HCT116 (cell line): Measurements from ENCODE around the gene ARHGEF16. TPM values are rescaled to one million over a fixed set of nuclear protein-coding genes. Genes with fewer than 3 reads are reported as not detected.

ENCODE experiments used
- ATAC-seq: fragments of 200-7000 bp; cut with Tn5 transposase; 2 replicates; pipeline ENCODE4 v1.9.1; 2020; ENCODE audit warnings: mild to moderate bottlenecking, moderate library complexity
- Bru-seq: library from RNA; stranded (reverse); fragments of 400-500 nt; gene quantifications from one replicate; lab custom pipeline; 2021; lab: Mats Ljungman, UMichigan
- BruChase-seq, 2 experiments: library from RNA; stranded (reverse); fragments of 400-500 nt; gene quantifications; one replicate each; lab custom pipeline; 2021; lab: Mats Ljungman, UMichigan
- BruUV-seq: library from RNA; stranded (reverse); fragments of 400-500 nt; replicated peaks from 2 replicates; lab custom pipeline; 2021; lab: Mats Ljungman, UMichigan
- CTCF ChIA-PET: fragments of 300-600 bp; sonication (Branson Sonifier 250); formaldehyde crosslinking; loops from one replicate; lab custom pipeline; 2021; ENCODE audit warnings: antibody characterized with exemption; lab: Charles Lee
- POLR2A ChIA-PET: fragments of 300-600, 350-600 bp; sonication (Branson Sonifier 250); formaldehyde crosslinking; loops from one replicate; lab custom pipeline; 2021; ENCODE audit warnings: antibody characterized with exemption; lab: Charles Lee
- RAD21 ChIA-PET, 2 experiments: fragments of 300-600 bp; sonication (Branson Sonifier 250); formaldehyde crosslinking; loops; one replicate each; lab custom pipeline; 2023; ENCODE audit warnings: low total read pairs in 2 of 2; ENCODE audit not compliant: uncharacterized antibody in 2 of 2, unreplicated experiment in 2 of 2, low non-redundant PET in 1 of 2; lab: Charles Lee
- DNase-seq: peaks from one replicate; pipeline ENCODE4 v3.0.0-alpha.2; 2010; ENCODE audit warnings: low read depth, low spot score
- H2AFZ ChIP-seq: fragments of 200-600 bp; shearing (Covaris generic), sonication (generic); 2 replicates; pipeline ENCODE4 v1.6.1; 2017; ENCODE audit warnings: low read depth, mixed run types, mixed read lengths, antibody characterized with exemption, low read length; ENCODE audit not compliant: poor library complexity, severe bottlenecking
- H3K27ac ChIP-seq: 2 replicates; pipeline ENCODE4 v1.5.1; 2012; ENCODE audit warnings: low read depth, low read length
- H3K27me3 ChIP-seq: fragments of 200-600 bp; sonication (generic); 2 replicates; pipeline ENCODE4 v1.6.1; 2016; ENCODE audit warnings: mixed run types, low read length, mixed read lengths; ENCODE audit not compliant: insufficient read depth
- H3K36me3 ChIP-seq, 2 experiments: fragments of 200-500 bp in 1 of 2; fragments of 200-600 bp in 1 of 2; sonication (Bioruptor generic) in 1 of 2; sonication (generic) in 1 of 2; 2 replicates each; pipeline versions ENCODE4 v1.5.1 to v1.6.1; 2014 to 2016; ENCODE audit warnings: low read length in 2 of 2, inconsistent platforms in 1 of 2, mixed read lengths in 1 of 2, mixed run types in 1 of 2; ENCODE audit not compliant: insufficient read depth in 2 of 2, control insufficient read depth in 1 of 2
- H3K4me1 ChIP-seq, 2 experiments: fragments of 200-600 bp in 1 of 2; sonication (generic) in 1 of 2; 2 replicates each; pipeline versions ENCODE4 v1.5.1 to v1.6.1; 2012 to 2017; ENCODE audit warnings: low read length in 2 of 2, inconsistent platforms in 1 of 2, mild to moderate bottlenecking in 1 of 2, mixed read lengths in 1 of 2, mixed run types in 1 of 2, moderate library complexity in 1 of 2; ENCODE audit not compliant: insufficient read depth in 2 of 2, control insufficient read depth in 1 of 2
- H3K4me2 ChIP-seq: fragments of 200-600 bp; sonication (generic); 2 replicates; pipeline ENCODE4 v1.6.1; 2017; ENCODE audit warnings: mixed run types, low read length, mixed read lengths
- H3K4me3 ChIP-seq, 2 experiments: fragments of 200-600 bp in 1 of 2; sonication (generic) in 1 of 2; replicated peaks in 1 of 2; 2 replicates each; pipeline ENCODE4 v1.5.1; 2011 to 2016; ENCODE audit warnings: low read length in 2 of 2, control low read depth in 1 of 2, low read depth in 1 of 2, mild to moderate bottlenecking in 1 of 2, mixed read lengths in 1 of 2, mixed run types in 1 of 2
- H3K79me2 ChIP-seq: fragments of 200-600 bp; sonication (generic); 2 replicates; pipeline ENCODE4 v1.6.1; 2017; ENCODE audit warnings: mild to moderate bottlenecking, mixed run types, low read length, moderate library complexity, mixed read lengths; ENCODE audit not compliant: insufficient read depth
- H3K9ac ChIP-seq: fragments of 200-600 bp; sonication (generic); 2 replicates; pipeline ENCODE4 v1.6.1; 2016; ENCODE audit warnings: low read length, mixed read lengths
- H3K9me2 ChIP-seq: fragments of 200-600 bp; sonication (generic), shearing (Covaris generic); 2 replicates; pipeline ENCODE4 v1.6.1; 2017; ENCODE audit warnings: mixed run types, mild to moderate bottlenecking, moderate library complexity; ENCODE audit not compliant: insufficient read depth
- H3K9me3 ChIP-seq, 2 experiments: fragments of 200-500 bp in 1 of 2; fragments of 200-600 bp in 1 of 2; sonication (Bioruptor generic) in 1 of 2; sonication (generic) in 1 of 2; 2 replicates each; pipeline ENCODE4 v1.6.1; 2014 to 2017; ENCODE audit warnings: low read length in 2 of 2, mixed read lengths in 2 of 2, inconsistent platforms in 1 of 2, low read depth in 1 of 2, mild to moderate bottlenecking in 1 of 2, mixed run types in 1 of 2, moderate library complexity in 1 of 2; ENCODE audit not compliant: control insufficient read depth in 1 of 2, insufficient read depth in 1 of 2
- H4K20me1 ChIP-seq: fragments of 200-600 bp; sonication (generic), shearing (Covaris generic); 2 replicates; pipeline ENCODE4 v1.6.1; 2017; ENCODE audit warnings: mixed run types, mild to moderate bottlenecking, moderate library complexity; ENCODE audit not compliant: insufficient read depth
- CTCF ChIP-seq, 3 experiments: fragments of 200-600 bp in 1 of 3; sonication (generic) in 1 of 3; IDR thresholded peaks in 2 of 3; conservative IDR thresholded peaks in 1 of 3; 2 replicates each; pipeline ENCODE4 v1.5.1; 2012 to 2017; ENCODE audit warnings: low read depth in 2 of 3, low read length in 2 of 3, antibody characterized with exemption in 1 of 3, borderline replicate concordance in 1 of 3, control low read depth in 1 of 3, mild to moderate bottlenecking in 1 of 3, mixed read lengths in 1 of 3, mixed run types in 1 of 3, moderate library complexity in 1 of 3; ENCODE audit not compliant: insufficient read depth in 1 of 3
- POLR2AphosphoS5 ChIP-seq: IDR thresholded peaks from 2 replicates; pipeline ENCODE4 v1.6.1; 2011; ENCODE audit warnings: mild to moderate bottlenecking, low read depth, low read length, moderate library complexity
- SIN3A ChIP-seq: IDR thresholded peaks from 2 replicates; pipeline ENCODE4 v1.6.1; 2012; ENCODE audit warnings: low read depth
- TCF7L2 ChIP-seq: IDR thresholded peaks from 2 replicates; pipeline ENCODE4 v1.7.0; 2011; ENCODE audit warnings: borderline replicate concordance, inconsistent platforms; ENCODE audit not compliant: insufficient read depth, insufficient read length; ENCODE audit errors: extremely low read depth
- YY1 ChIP-seq: IDR thresholded peaks from 2 replicates; pipeline ENCODE4 v1.6.1; 2011; ENCODE audit warnings: low read length, low read depth, moderate library complexity, mild to moderate bottlenecking; ENCODE audit not compliant: insufficient replicate concordance; ENCODE audit errors: extremely low read depth
- ZFX ChIP-seq: fragments of 450-650 bp; IDR thresholded peaks from 2 replicates; pipeline ENCODE4 v1.6.1; 2017
- intact Hi-C: fragments of 100-400 bp; cut with micrococcal nuclease; formaldehyde crosslinking; loops from 2 replicates; pipeline ENCODE4 v1.10.0; 2022
- long read RNA-seq: library from polyadenylated mRNA; unstranded; transcript quantifications from one replicate; pipeline ENCODE4 v2.0.0, GENCODE V29; 2021; ENCODE audit not compliant: unreplicated experiment
- polyA plus RNA-seq: library from polyadenylated mRNA; unstranded; fragments of >200 nt; gene quantifications from 2 replicates; pipeline ENCODE4 v1.2.1, GENCODE V29; 2012; ENCODE audit warnings: missing spikeins
- total RNA-seq: library from RNA; stranded (reverse); gene quantifications from one replicate; pipeline ENCODE4 v1.2.1, GENCODE V29; 2021; ENCODE audit not compliant: unreplicated experiment

The ARHGEF16 gene
- total RNA-seq = 37.4 TPM
- 29.5 and 34.9 TPM in 2 replicates for polyA plus RNA-seq
- percentile 53 among the genes with signal in this experiment for Bru-seq, nascent RNA
- percentile 56 among the genes with signal in this experiment for BruChase-seq, experiment 1, labeled RNA remaining after a 6-hour chase
- BruChase-seq, experiment 2, labeled RNA remaining after a 2-hour chase = percentile 61 among the genes with signal in this experiment
- long read RNA-seq, transcript ARHGEF16-203 (15 exons, 3,061 nt) = major isoform, 45 of 147 reads
- long read RNA-seq, partial matches to known transcripts = 37 of 147 reads
- long read RNA-seq, other reads (novel, unspliced or antisense) = 60 of 147 reads

- no TSS peak for BruUV-seq
- peak within 1 kb of the TSS; percentile 63 to 84 for H3K4me3 ChIP-seq
- H2AFZ ChIP-seq = no peak within 1 kb of the TSS
- peak; percentile 66 for DNase-seq
- peak within 1 kb of the TSS; percentile 80 for H3K27ac ChIP-seq
- no peaks in the 10 kb centered on the region for H3K36me3 ChIP-seq
- H3K27me3 ChIP-seq = no peaks in the 10 kb centered on the region
- CTCF ChIA-PET = interaction anchor here (0.8 to 2.5 kb wide), 17 partner anchors 18 to 348 kb away, joined by 3 to 136 read pairs (median 7); partner anchors contain the start of genes LRRC47 and TPRG1L
- RAD21 ChIA-PET = interaction anchor here (0.5 to 1.8 kb wide), 4 partner anchors 17 to 270 kb away, joined by 3 to 9 read pairs (median 3); no protein-coding TSS in a partner anchor
- H3K4me2 ChIP-seq = peak within 1 kb of the TSS; percentile 99
- H3K9me3 ChIP-seq = no peaks in the 10 kb centered on the region
- POLR2A ChIA-PET = interaction anchor here (1.2 kb wide), 1 partner anchor 270 kb away, joined by 3 read pairs; no protein-coding TSS in a partner anchor
- no peaks in the 10 kb centered on the region for H4K20me1 ChIP-seq
- H3K9ac ChIP-seq = peak within 1 kb of the TSS; percentile 75
- intact Hi-C loops = loop anchor here (1.0 to 5.0 kb wide), 5 partner anchors 30 to 403 kb away; partner anchors contain the start of genes CEP104 and DFFB
- peaks cover 15% of the 10 kb centered on the region for H3K79me2 ChIP-seq
- peak; percentile 77 for ATAC-seq
- H3K9me2 ChIP-seq = no peaks in the 10 kb centered on the region
- peak; percentile 51 for TF ChIP-seq YY1
- no peak for TF ChIP-seq SIN3A
- TF ChIP-seq POLR2AphosphoS5 = peak; percentile 45
- TF ChIP-seq ZFX = peak; percentile 43; the same call in 1 of the 2 replicates
- TF ChIP-seq CTCF (IDR thresholded peaks at IDR 0.05 in 2 of 3, conservative IDR thresholded peaks at IDR 0.05 in 1 of 3; ENCODE audit: borderline replicate concordance in 1 of 3, insufficient read depth in 1 of 3, low read depth in 2 of 3, low read length in 2 of 3) = peak in 2 of 3 experiments; percentile 42 to 53; a peak in 3 of 6 replicates
- no peak for TF ChIP-seq TCF7L2
- peaks cover 14 to 29% of the 10 kb centered on the region in 2 experiments for H3K4me1 ChIP-seq
Measured at GRCh38 chr1:3453891-3454810, at the start of gene ARHGEF16. Gene ARHGEF16, plus strand, starts transcription at chr1:3454665. Its CDS starts 8,420 bp downstream, at chr1:3463085.
